GM18868 (cell line): Measurements from ENCODE around the gene TRIM44.
"Not testable (repeated sequence)": the region's sequence is repeated elsewhere in the genome, so short reads cannot be mapped to it uniquely, and the experiment has no call there.

ENCODE experiments used
- ATAC-seq: cut with Tn5 transposase; IDR thresholded peaks from one replicate; pipeline ENCODE4 v1.9.1; 2021; ENCODE audit warnings: mild to moderate bottlenecking, moderate library complexity; ENCODE audit not compliant: unreplicated experiment

Gene TRIM44

GRCh38 chr11:35810045-35810645, 147.6 kb downstream of the TRIM44 start:
- no peak for ATAC-seq

GRCh38 chr11:35811783-35812182, 149.2 kb downstream of the TRIM44 start:
- ATAC-seq = peak; percentile 94

GRCh38 chr11:35812828-35813227, 150.3 kb downstream of the TRIM44 start:
- ATAC-seq = no peak

- no peak for ATAC-seq
These were observed 151.6 kb downstream of the TRIM44 start for GRCh38 chr11:35814081-35814695.

- ATAC-seq = no peak
These were observed 152.2 kb downstream of the TRIM44 start for GRCh38 chr11:35814720-35815305.

GRCh38 chr11:35815556-35816315, 153.2 kb downstream of the TRIM44 start:
- ATAC-seq = no peak

- no peak for ATAC-seq
These were observed 158.0 kb downstream of the TRIM44 start for GRCh38 chr11:35820614-35821013.

- ATAC-seq = no peak
These were observed 160.4 kb downstream of the TRIM44 start for GRCh38 chr11:35822815-35823495.

- ATAC-seq = no peak
These were observed 161.2 kb downstream of the TRIM44 start for GRCh38 chr11:35823742-35824298.

- no peak for ATAC-seq
These were observed 162.8 kb downstream of the TRIM44 start for GRCh38 chr11:35825386-35825785.

GRCh38 chr11:35826006-35826405, 163.4 kb downstream of the TRIM44 start:
- ATAC-seq = no peak

GRCh38 chr11:35826949-35827348, 164.4 kb downstream of the TRIM44 start:
- ATAC-seq = no peak

- no peak for ATAC-seq
These were observed 173.6 kb downstream of the TRIM44 start for GRCh38 chr11:35836205-35836604.

GRCh38 chr11:35838071-35838470, 175.5 kb downstream of the TRIM44 start:
- ATAC-seq = no peak

- ATAC-seq = not testable (repeated sequence)
These were observed 176.3 kb downstream of the TRIM44 start for GRCh38 chr11:35838697-35839367.

GRCh38 chr11:35839368-35840161, 177.0 kb downstream of the TRIM44 start:
- no peak for ATAC-seq

GRCh38 chr11:35841733-35842132, 179.2 kb downstream of the TRIM44 start:
- ATAC-seq = no peak

GRCh38 chr11:35842958-35843357, 180.4 kb downstream of the TRIM44 start:
- ATAC-seq = no peak

GRCh38 chr11:35844579-35844978, 182.0 kb downstream of the TRIM44 start:
- no peak for ATAC-seq

GRCh38 chr11:35845860-35846259, 183.3 kb downstream of the TRIM44 start:
- ATAC-seq = no peak
